Measurements from ENCODE around the gene SLC1A3.
A peak's percentile ranks its signal among the peaks of the same experiment; 100 is the strongest.

Gene SLC1A3

DNA sequence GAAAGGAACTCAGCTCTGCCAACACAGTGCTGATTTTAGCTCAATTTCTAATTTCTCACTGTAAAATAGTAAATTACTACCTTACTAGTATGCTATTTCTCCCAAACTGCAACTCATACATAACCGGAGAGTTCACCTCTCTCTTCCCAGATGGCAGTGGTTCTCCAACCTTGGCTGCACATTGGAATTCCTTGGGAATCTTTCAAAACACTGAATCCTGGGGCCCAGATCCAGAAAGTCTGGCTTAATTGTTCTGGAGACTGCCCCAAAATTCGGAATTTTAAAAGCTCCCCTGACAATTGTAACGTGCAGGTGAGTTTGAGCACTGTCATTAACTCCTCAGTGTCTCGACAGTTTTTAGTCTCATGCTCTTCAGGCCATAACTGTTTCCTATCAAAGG, 100.3 kb downstream of the SLC1A3 start:
- Mint-ChIP-seq H3K9me3 (no peaks in the 10 kb centered on the region), H3K27me3 (peaks cover 30% of the 10 kb centered on the region), H3K27ac (ENCODE audit: low read depth) (no peak overlapping the region), H3K36me3 (ENCODE audit: insufficient read depth) (no peaks in the 10 kb centered on the region), H3K4me3 (no peak overlapping the region), H3K4me1 (no peaks in the 10 kb centered on the region)
- no peak for DNase-seq (ENCODE audit: low spot score in 2 of 2)
- no peak for ATAC-seq (replicated peaks; ENCODE audit: extremely low read depth, poor library complexity, severe bottlenecking)

DNA sequence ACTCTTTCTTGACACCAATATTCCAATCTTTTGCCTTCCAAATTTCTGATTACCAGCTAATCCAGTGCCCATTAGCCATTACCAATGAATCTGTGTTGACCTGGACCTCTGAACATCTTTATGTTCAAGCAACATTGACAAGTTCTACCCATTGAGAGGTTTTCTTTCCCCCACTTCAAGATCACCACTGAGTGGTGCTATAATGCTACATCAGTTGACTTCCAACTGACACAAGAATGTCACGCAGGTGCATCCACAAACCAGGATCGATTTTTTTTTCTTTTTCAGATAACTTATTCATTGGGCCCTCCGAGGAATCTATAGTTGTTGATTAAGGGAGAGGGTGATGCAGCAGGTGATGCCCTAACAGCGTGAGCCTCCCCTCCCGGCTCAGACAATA, 102.6 kb downstream of the SLC1A3 start:
- ATAC-seq (replicated peaks; ENCODE audit: extremely low read depth, poor library complexity, severe bottlenecking) (no peak), DNase-seq (ENCODE audit: low spot score in 2 of 2) (no peak)
- Mint-ChIP-seq H3K9me3 (no peaks in the 10 kb centered on the region), H3K36me3 (ENCODE audit: insufficient read depth) (no peaks in the 10 kb centered on the region), H3K27ac (ENCODE audit: low read depth) (no peak overlapping the region), H3K4me1 (no peaks in the 10 kb centered on the region), H3K27me3 (peaks cover 11% of the 10 kb centered on the region), H3K4me3 (no peak overlapping the region)

- Mint-ChIP-seq H3K4me3 (no peak overlapping the region), H3K27me3 (peaks cover 4% of the 10 kb centered on the region), H3K9me3 (no peaks in the 10 kb centered on the region), H3K27ac (ENCODE audit: low read depth) (no peak overlapping the region), H3K4me1 (no peaks in the 10 kb centered on the region), H3K36me3 (ENCODE audit: insufficient read depth) (no peaks in the 10 kb centered on the region)
- ATAC-seq (replicated peaks; ENCODE audit: extremely low read depth, poor library complexity, severe bottlenecking) = no peak
- DNase-seq (ENCODE audit: low spot score in 2 of 2) = no peak
Measured at GRCh38 chr5:36710039-36710438, 103.6 kb downstream of the SLC1A3 start.

- H3K27ac Mint-ChIP-seq (ENCODE audit: low read depth) = no peak overlapping the region
- H3K27me3 Mint-ChIP-seq = no peaks in the 10 kb centered on the region
- H3K4me3 Mint-ChIP-seq = no peak overlapping the region
- H3K9me3 Mint-ChIP-seq = no peaks in the 10 kb centered on the region
- H3K36me3 Mint-ChIP-seq (ENCODE audit: insufficient read depth) = no peaks in the 10 kb centered on the region
- no peak for ATAC-seq (replicated peaks; ENCODE audit: extremely low read depth, poor library complexity, severe bottlenecking)
- DNase-seq (ENCODE audit: low spot score in 2 of 2) = no peak
- H3K4me1 Mint-ChIP-seq = no peaks in the 10 kb centered on the region
Measured at GRCh38 chr5:36712706-36713105, 106.3 kb downstream of the SLC1A3 start.

GRCh38 chr5:36713541-36713940, 107.1 kb downstream of the SLC1A3 start:
- Mint-ChIP-seq H3K4me3 (no peak overlapping the region), H3K9me3 (no peaks in the 10 kb centered on the region), H3K36me3 (ENCODE audit: insufficient read depth) (no peaks in the 10 kb centered on the region), H3K27me3 (no peaks in the 10 kb centered on the region), H3K4me1 (no peaks in the 10 kb centered on the region), H3K27ac (ENCODE audit: low read depth) (no peak overlapping the region)
- DNase-seq (ENCODE audit: low spot score in 2 of 2) (no peak), ATAC-seq (replicated peaks; ENCODE audit: extremely low read depth, poor library complexity, severe bottlenecking) (no peak)

GRCh38 chr5:36717131-36717695, 110.8 kb downstream of the SLC1A3 start:
- ATAC-seq (replicated peaks; ENCODE audit: extremely low read depth, poor library complexity, severe bottlenecking) (no peak), DNase-seq (ENCODE audit: low spot score in 2 of 2) (no peak)
- Mint-ChIP-seq H3K9me3 (no peaks in the 10 kb centered on the region), H3K36me3 (ENCODE audit: insufficient read depth) (no peaks in the 10 kb centered on the region), H3K4me1 (no peaks in the 10 kb centered on the region), H3K27ac (ENCODE audit: low read depth) (no peak overlapping the region), H3K27me3 (no peaks in the 10 kb centered on the region), H3K4me3 (no peak overlapping the region)

- Mint-ChIP-seq H3K4me1 (peaks cover 6% of the 10 kb centered on the region), H3K36me3 (ENCODE audit: insufficient read depth) (no peaks in the 10 kb centered on the region), H3K27me3 (no peaks in the 10 kb centered on the region), H3K27ac (ENCODE audit: low read depth) (no peak overlapping the region), H3K4me3 (no peak overlapping the region), H3K9me3 (no peaks in the 10 kb centered on the region)
- DNase-seq (ENCODE audit: low spot score in 2 of 2) = no peak
- no peak for ATAC-seq (replicated peaks; ENCODE audit: extremely low read depth, poor library complexity, severe bottlenecking)
Measured at GRCh38 chr5:36719282-36719681, 112.9 kb downstream of the SLC1A3 start.

DNA sequence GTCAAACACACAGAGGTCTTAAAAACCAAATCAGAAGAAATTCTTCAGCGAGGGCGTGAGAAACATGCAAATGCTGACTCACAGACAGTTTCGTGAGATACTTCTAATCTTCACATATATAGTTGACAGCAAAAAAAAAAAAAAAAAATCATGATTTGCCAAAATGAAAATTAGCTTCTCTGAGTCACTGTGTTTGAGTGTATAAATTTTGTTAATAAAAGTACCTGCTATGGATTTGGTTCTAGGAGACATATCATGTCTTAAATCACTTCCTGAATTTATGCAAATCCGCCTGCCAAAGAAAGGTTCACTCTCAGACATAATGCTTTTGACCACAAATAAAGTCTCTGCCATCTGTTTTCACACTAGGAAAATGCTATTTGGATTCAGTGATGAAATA, 114.3 kb downstream of the SLC1A3 start:
- DNase-seq (ENCODE audit: low spot score in 2 of 2) = no peak
- no peaks in the 10 kb centered on the region for H3K27me3 Mint-ChIP-seq
- no peaks in the 10 kb centered on the region for H3K36me3 Mint-ChIP-seq (ENCODE audit: insufficient read depth)
- no peak overlapping the region for H3K27ac Mint-ChIP-seq (ENCODE audit: low read depth)
- H3K4me1 Mint-ChIP-seq = peaks cover 6% of the 10 kb centered on the region
- H3K4me3 Mint-ChIP-seq = no peak overlapping the region
- ATAC-seq (replicated peaks; ENCODE audit: extremely low read depth, poor library complexity, severe bottlenecking) = no peak
- no peaks in the 10 kb centered on the region for H3K9me3 Mint-ChIP-seq

- no peak for ATAC-seq (replicated peaks; ENCODE audit: extremely low read depth, poor library complexity, severe bottlenecking)
- Mint-ChIP-seq H3K4me3 (no peak overlapping the region), H3K27me3 (no peaks in the 10 kb centered on the region), H3K4me1 (peaks cover 6% of the 10 kb centered on the region), H3K9me3 (no peaks in the 10 kb centered on the region), H3K27ac (ENCODE audit: low read depth) (no peak overlapping the region), H3K36me3 (ENCODE audit: insufficient read depth) (no peaks in the 10 kb centered on the region)
- no peak for DNase-seq (ENCODE audit: low spot score in 2 of 2)
Measured at GRCh38 chr5:36721664-36722235, 115.3 kb downstream of the SLC1A3 start.

DNA sequence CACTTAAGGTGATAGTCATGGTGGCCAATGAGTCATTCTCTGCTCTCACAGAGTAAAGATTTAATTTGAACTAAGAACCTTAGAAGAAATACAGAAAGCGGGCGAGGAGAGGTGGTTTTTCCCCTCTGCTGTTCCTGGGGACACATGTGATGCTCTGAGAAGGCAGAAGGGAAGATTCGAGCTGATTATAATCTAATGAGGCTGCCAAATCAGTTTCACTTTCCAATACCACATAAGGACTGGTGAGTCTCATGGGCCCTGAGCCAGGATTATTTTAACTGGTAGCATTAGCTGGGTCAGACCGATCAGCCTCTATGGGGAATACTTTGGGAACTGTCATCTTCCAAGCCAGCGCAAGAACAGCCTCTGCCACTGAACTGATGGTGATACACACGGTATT, 116.5 kb downstream of the SLC1A3 start:
- H3K27me3 Mint-ChIP-seq = peaks cover 7% of the 10 kb centered on the region
- no peaks in the 10 kb centered on the region for H3K9me3 Mint-ChIP-seq
- H3K4me3 Mint-ChIP-seq = no peak overlapping the region
- H3K36me3 Mint-ChIP-seq (ENCODE audit: insufficient read depth) = no peaks in the 10 kb centered on the region
- ATAC-seq (replicated peaks; ENCODE audit: extremely low read depth, poor library complexity, severe bottlenecking) (peak; percentile 24), DNase-seq (ENCODE audit: low spot score in 2 of 2) (no peak)
- H3K27ac Mint-ChIP-seq (ENCODE audit: low read depth) = no peak overlapping the region
- H3K4me1 Mint-ChIP-seq = peaks cover 6% of the 10 kb centered on the region

- peak overlapping the region; percentile 51 for H3K4me3 Mint-ChIP-seq
- no peak overlapping the region for H3K27ac Mint-ChIP-seq (ENCODE audit: low read depth)
- no peaks in the 10 kb centered on the region for H3K9me3 Mint-ChIP-seq
- peaks cover 7% of the 10 kb centered on the region for H3K27me3 Mint-ChIP-seq
- ATAC-seq (replicated peaks; ENCODE audit: extremely low read depth, poor library complexity, severe bottlenecking) = no peak
- H3K4me1 Mint-ChIP-seq = peaks cover 6% of the 10 kb centered on the region
- no peak for DNase-seq (ENCODE audit: low spot score in 2 of 2)
- H3K36me3 Mint-ChIP-seq (ENCODE audit: insufficient read depth) = no peaks in the 10 kb centered on the region
Measured at GRCh38 chr5:36723912-36724311, 117.5 kb downstream of the SLC1A3 start.

DNA sequence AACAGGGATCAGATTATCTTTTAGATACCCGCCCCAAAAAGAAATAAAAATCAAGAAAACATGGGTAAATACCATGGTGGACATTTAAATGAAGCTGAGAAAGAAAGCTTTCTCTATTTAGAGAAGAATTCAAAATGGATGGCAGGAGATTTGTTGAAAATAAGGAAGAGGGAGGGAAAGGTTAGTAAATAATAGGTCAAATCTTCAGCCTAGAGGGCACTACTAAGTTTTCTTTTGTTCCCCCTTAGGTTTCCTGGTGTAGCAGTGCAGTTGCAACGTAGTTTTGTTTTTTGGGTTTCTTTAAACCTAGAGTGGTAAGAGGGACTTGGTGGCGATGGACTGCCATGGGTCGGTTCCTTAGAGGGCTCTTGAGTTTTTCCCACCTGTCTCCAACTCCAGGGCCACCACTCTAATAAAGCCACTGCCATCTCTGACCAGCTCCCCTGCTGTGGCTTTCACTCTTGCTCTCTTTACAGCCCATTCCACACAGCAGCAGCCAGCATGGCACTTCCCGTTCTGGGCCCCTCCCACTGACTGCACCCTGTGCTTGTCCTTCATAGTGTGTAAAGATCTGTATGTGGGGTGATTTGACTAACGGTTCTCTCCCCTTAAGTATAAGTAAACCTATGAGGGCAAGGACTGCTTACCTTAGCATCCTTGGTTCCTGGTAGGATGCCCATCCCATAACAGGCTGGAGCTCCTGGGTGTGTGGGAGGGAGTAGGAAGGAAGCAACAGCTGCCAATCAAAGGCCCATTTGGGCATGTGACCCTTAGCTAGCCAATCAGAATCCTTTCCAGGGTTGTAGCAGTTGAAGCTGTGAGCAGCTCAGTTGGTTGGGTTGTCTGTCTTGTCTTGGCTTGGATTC, 118.3 kb downstream of the SLC1A3 start:
- H3K27ac Mint-ChIP-seq (ENCODE audit: low read depth) = no peak overlapping the region
- ATAC-seq (replicated peaks; ENCODE audit: extremely low read depth, poor library complexity, severe bottlenecking) (peak; percentile 63), DNase-seq (ENCODE audit: low spot score in 2 of 2) (no peak)
- peaks cover 7% of the 10 kb centered on the region for H3K27me3 Mint-ChIP-seq
- H3K4me3 Mint-ChIP-seq = peak overlapping the region; percentile 51
- peaks cover 6% of the 10 kb centered on the region for H3K4me1 Mint-ChIP-seq
- no peaks in the 10 kb centered on the region for H3K36me3 Mint-ChIP-seq (ENCODE audit: insufficient read depth)
- H3K9me3 Mint-ChIP-seq = no peaks in the 10 kb centered on the region

DNA sequence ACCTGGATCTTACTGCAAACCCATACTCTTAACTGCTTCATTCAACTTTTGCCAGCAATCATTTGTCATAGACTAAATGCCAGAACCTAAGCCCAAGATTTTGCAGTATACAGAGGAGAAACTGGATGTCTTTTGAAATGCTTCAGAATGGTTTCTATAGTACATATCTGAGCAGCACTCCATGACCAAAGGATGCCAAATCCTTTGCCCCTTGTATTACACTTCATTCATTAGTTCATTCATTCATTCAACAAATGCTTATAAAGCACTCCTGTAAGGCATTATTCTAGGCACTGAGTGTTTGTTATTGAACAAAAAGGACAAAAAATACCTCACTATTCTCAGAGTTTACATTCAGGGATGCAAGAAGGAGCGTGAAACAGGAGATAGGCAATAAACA, 119.9 kb downstream of the SLC1A3 start:
- no peak for ATAC-seq (replicated peaks; ENCODE audit: extremely low read depth, poor library complexity, severe bottlenecking)
- H3K27ac Mint-ChIP-seq (ENCODE audit: low read depth) = no peak overlapping the region
- peaks cover 7% of the 10 kb centered on the region for H3K27me3 Mint-ChIP-seq

More for the DNA sequence above, 119.9 kb downstream of the SLC1A3 start:
- Mint-ChIP-seq H3K4me1 (peaks cover 6% of the 10 kb centered on the region), H3K36me3 (ENCODE audit: insufficient read depth) (no peaks in the 10 kb centered on the region), H3K9me3 (no peaks in the 10 kb centered on the region), H3K4me3 (no peak overlapping the region)
- no peak for DNase-seq (ENCODE audit: low spot score in 2 of 2)

Data from central memory CD8-positive, alpha-beta T cell (primary cell).